T-helper 22 cell (primary cell): ENCODE data around the gene SHROOM4.

ENCODE experiments used
- DNase-seq: peaks from one replicate; pipeline ENCODE4 v3.0.0-alpha.2; 2020; ENCODE audit warnings: low read depth

SHROOM4 gene

DNA sequence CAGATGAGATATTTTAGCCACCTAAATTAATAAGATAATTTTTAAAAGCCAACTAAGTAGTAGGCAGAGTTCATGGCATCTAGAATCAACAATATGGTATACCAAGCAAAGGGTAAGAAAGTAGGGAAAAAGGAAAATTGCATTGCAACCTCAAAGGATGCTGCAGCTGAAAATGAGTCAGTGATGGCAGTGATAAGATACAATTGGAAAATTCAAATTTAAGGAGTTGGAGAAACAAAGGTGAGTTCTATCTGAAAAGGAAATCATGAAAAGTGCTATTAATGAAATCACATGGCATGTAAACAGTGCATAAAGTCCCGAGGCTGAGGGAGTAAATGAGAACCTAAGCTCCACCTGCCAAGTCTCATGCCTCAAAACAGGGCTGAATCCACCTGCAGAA lies 33.9 kb downstream of the SHROOM4 start:
- DNase-seq: no peak

DNA sequence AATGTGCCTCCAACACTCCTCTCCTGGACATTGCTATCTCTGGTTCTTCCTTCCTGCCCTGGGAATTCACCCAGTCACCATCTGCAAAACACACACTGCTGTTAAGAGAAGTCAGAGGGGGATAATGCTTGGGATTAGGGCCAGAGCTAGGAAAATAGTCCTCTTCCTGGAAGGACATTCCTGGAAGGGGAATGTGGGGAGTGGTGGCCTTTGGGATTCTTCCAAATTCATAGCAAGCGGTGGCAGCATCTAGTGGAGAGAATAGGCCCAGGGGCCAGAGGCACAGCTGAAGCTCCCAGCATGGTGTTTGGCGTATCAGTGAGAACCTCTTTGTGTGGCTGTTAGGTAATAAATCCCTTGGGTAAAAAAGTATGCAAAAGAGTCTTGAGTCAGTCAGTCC lies 34.3 kb downstream of the SHROOM4 start:
- DNase-seq: no peak

DNA sequence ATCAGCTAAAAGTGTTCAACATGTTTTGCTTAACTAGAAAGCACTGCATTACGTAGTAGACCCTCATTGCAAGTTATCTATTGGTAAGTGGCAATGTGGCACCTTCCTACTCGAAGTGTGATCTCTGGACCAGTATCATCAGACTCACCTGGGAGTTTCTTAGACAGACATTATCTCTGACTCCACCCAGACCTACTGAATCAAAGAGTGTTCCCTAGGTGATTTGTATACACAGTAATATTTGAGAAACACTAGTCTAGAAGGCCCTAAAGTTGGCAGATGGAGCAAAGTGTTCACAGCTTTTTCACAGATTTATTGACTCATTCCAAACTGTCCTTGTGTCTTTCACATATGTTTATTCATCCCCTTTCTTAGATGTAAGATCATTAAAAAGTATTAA lies 35.7 kb downstream of the SHROOM4 start:
- DNase-seq: no peak

DNA sequence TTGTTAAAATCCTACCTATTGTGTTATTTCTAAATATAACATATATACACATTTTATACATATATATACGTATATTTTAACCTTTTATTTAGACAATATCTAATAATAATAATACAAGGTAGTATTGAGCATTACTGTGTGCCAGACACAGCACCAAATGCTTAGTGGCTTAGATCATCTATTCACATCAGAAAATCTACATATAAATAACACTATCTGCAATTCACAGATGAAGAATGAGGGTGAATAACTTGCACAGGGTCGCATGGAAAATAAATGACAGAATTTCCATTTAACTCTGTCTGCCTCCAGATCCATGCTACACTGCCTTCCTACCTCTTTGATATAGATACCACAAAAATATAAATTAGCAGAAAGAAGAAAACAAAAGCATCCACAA lies 37.7 kb downstream of the SHROOM4 start:
- no peak for DNase-seq

DNA sequence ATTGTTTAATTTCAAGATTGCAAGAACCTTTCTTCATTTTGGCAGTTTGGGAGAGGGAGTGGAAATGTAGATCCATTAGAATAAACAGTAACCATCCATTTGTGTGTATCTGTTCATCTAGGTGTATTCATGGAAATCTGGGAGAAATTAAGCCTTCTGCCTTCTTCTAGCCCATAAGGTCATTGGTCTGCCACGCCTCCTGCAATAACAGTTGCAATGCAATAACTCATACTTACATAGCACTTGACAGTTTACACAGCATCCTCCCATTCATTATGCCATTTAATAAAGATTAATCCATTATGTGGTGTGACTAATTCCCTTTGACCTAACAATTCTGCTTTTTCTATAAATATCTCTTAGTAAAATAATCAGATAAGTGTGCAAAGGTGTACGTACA lies 42.6 kb downstream of the SHROOM4 start:
- DNase-seq: no peak

DNA sequence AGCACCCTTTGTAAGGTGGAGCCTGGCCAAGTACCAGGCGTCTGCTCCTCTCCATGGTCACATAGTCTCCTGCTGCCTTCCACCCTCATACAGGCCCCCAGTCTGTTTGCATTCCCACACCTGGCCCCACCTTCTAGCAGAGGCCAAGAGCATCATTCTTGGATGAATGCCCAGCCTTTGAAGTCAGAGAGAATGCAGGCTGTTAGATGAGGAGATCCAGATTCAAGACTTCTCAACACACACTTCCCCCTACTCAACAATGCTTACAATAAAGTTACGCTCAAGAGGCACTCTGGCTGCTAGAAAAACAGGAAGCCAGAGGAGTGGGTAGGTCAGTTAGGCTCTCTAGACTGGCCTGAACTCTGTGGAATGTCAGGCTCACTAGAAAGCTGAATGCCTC lies 43.3 kb downstream of the SHROOM4 start:
- DNase-seq: no peak

DNA sequence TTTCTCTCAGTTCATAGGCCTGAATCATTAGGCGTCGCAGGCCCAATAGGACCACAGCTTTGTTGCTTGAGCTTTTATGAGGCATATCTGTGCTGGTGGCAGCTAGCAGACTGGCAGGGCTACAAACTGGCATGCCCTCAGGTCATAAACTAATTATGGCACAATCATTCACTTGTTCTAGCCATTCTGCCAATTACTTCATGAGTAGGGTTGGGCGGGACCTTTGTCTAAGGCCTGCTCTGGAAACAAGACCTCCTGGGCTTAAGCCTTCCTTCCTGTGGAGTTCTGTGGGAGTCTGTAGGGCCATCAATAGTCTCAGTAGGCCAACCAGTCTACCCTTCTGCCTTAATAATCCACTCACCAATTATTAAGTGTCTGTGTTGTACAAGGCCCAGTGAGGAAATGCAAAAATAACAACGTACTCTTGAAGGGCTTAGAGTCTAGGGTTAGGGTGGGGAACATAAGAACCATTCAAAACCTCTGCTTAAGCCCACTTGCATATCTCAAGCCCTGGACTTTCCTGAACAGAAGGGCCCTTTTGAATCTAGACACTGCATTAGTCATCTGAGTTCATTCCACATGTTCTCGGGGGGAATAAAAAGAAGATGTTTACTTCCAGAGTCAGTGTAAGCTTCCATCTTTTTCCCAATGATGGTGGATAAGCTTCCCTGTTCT lies 44.5 kb downstream of the SHROOM4 start:
- DNase-seq: no peak

DNA sequence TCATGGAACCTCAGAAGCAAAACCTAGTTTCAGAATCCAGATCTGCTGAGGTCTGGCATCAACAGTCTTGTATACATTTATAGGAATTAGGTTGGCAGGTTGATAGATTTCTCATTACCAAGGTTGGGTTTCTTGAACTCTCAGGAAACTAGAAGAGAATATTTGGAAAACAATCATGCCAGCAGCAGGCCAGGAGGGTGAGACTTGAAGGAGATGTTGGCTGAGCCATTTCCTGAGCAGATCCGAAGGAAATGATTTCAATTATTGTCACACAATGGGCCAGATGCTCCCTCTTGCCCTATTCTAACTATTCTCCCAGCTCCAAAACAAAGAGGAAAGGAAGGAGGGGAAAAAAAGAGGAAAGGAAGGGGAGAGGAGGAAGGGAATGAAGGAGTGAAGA lies 45.2 kb downstream of the SHROOM4 start:
- no peak for DNase-seq

DNA sequence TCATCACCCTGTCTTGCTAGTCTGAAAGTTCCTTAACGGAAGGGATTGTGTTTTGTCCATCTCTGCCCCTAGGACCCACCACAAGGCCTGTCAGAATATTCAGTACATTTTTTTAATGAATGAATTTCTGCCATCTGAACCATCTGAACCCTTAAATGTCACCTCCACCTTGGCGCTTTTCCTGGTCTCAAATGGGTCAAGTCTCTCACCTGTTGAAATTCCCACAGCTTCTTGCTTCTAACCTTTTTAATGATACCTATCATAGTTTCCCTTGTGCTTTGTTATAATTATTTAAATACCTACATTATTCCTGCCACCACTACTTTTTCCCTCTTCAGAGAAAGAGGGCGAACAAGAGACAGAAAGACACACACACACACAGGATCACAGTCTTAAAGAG lies 48.0 kb downstream of the SHROOM4 start:
- DNase-seq: no peak

DNA sequence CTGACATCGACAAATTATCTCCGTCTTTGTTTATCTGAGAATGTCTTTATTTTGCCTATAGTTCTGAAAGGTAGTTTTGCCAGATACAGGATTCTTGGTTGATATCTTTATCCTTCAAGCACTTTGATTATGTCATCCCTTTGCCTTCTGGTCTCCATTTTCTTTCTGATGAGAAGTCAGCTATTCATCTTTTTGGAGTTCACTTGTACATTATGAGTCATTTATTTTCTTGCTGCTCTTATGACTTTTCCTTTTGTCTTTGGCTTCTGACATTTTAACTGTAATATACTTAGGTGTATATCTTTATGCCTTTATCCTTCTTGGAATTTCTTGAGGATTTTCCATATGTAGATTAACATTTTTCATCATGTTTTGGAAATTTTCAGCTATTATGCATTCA lies 51.4 kb downstream of the SHROOM4 start:
- no peak for DNase-seq

DNA sequence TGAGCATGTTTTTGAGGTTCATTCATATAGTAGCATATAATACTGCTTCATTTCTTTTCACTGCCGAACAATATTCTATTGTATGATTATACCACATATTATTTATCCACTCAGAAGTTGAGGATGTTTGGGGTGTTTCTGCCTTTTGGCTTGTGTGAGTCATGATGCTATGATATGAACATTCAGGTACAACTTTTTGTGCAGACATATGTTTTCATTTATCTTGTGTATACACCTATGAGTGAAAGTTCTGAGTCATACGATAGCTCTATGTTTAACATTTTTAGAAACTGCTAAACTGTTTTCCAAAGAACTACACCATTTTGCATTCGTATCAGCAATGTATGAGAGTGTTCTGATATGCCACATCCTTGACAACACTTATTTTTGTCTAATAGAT lies 57.7 kb downstream of the SHROOM4 start:
- DNase-seq: no peak

DNA sequence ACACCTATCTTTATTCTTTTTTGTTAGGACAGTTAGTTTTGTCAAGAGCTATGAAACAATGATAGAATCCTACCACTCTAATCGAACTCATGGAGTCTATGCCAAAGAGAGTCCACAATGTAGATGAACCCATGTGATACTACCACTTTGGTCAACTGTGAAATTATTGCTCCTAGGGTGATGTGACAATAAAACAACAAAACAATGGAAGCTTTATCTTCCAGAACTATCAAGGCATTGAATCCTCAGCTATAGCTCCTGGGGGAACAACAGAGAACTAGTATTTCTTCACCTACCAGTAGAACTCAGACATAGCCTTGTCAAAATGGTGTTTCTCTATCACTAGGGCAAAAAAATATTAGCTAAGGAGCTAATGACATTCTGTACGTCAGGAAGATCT lies 62.9 kb downstream of the SHROOM4 start:
- no peak for DNase-seq

DNA sequence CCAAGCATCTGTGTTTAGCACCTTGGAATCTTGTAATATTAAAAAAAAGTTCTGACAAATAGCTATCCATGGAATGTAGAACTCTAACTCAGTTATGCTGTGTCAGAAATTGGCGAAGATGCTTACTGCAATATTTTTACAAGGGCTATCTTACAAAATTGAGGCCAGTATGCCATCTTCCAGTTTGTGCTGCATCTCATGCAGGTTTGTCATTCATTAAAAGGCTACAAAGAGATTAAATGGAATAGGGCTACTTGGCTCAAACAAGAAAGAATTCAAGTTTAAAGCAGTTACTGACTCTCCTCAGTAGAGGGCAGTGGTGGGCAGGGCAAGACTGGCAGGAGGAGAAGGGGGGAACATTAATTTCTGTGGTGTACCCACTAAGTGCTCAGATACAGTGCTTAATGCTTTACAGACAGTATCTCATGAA lies 66.5 kb downstream of the SHROOM4 start:
- no peak for DNase-seq

DNA sequence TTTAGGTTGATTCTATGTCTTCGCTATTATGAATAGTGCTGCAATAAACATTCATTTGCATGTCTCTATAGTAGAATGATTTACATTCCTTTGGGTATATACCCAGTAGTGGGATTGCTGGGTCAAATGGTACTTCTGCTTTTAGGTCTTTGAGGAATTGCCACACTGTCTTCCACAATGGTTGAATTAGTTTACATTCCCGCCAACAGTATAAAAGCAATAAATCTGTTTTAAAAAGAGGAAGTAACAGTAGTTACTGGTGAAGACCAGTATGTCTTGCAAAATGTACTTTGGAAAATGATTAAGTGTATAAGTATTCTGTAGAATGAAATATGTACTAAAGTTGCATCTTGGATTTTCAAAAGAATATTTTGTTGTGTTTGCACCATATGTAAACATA lies 77.3 kb downstream of the SHROOM4 start:
- DNase-seq: no peak

DNA sequence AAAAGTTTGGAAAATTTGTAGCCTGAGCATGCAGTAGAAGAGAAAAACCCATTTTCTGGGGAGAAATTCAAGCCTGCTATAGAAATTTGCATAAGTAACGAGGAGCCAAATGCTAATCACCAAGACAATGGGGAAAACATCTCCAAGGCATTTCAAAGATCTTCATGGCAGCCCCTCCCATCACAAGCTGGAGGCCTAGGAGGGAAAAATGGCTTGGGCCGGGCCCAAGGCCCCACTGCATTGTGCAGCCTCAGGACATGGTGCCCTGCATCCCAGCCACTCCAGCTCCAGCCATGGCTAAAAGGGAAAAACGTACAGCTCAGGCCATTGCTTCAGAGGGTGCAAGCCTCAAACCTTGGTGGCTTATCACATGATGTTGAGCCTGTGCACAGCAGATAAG lies 87.7 kb downstream of the SHROOM4 start:
- DNase-seq: no peak

DNA sequence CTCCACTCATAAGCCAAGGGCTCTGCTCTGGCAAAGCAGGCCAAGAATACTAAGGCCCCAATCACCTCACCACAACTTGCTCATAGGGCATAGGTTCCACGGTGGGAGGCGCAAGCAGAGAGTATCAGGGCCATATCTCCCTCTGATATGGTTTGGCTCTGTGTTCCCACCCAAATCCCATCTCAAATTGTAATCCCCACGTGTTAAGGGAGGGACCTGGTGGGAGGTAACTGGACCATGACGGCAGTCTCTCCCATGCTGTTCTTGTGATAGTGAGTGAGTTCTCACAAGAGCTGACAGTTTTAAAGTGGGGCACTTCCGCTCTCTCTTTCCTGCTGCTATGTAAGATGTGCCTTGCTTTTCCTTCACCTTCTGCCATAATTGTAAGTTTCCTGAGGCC lies 88.7 kb downstream of the SHROOM4 start:
- DNase-seq: no peak

DNA sequence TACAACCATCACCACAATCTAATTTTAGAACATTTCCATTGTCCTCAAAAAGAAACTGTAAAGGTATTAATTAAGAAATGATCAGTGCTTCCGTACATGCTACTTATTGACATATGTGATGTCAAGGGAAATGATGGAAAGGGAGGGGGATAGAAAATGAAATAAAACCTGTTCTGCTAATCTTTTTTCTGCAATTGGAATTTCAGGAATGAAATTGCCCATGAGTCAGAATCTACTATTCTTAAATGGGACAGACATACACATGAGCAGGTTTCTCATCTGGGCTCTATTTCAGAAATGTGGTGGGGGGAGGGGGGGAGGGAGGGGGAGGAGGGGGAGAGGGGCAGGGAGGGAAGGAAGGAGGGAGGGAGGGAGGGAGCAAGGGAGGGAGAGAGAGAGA lies 91.0 kb downstream of the SHROOM4 start:
- no peak for DNase-seq

DNA sequence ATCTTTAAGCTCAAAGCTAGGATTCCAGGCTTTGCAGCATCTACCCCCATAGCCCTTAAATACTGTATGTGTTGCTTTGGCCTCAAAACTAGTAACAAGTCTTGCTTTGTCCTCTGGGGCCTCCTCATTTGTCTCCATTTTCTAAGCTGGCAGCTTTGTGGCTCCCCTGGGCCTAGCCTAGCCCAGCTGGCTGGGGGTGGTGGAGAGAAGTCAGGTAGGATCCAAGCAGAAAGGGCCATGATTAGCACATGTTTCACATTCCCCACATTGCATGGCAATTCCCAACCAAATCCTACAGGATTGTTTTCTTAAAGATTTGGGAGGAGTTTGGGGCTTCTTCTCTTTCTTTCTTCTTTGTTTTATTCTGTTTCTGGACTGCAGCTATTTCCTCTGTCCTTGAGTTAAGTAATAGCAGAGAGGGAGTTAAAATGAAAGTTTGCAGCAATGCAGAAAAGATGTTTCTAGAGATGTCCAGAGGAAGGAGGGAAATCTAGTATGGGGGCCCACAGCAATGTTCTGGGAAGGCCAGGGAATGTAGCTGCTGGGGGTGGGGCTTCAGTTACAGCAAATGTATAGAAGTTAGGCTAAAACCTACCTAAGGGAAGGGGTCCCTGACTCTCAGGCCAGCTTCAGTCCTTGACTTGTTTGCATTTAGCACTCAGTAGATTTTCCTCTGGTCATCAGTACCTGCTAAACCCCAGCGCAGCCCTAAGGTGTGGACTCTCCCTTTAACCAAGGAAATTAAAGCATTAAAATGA lies 92.1 kb downstream of the SHROOM4 start:
- DNase-seq: no peak

DNA sequence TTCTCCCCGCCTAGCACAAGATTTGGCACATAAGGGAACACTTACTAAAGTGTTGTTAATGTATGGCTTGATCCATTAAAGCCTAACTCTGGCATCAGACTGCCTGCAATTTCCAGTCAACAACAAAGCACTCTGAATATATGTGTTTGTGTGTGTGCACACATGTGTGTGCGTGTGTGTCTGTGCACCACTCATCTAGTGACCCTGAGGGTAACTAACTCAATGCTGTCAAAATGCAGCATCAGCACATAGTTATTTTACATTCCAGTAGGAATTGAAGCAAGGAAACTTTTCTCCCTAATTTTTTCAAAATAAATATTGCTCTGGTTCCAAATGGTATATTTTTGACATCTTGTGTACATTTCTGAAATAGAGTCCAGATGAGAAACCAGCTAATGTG lies 94.4 kb downstream of the SHROOM4 start:
- DNase-seq: no peak

DNA sequence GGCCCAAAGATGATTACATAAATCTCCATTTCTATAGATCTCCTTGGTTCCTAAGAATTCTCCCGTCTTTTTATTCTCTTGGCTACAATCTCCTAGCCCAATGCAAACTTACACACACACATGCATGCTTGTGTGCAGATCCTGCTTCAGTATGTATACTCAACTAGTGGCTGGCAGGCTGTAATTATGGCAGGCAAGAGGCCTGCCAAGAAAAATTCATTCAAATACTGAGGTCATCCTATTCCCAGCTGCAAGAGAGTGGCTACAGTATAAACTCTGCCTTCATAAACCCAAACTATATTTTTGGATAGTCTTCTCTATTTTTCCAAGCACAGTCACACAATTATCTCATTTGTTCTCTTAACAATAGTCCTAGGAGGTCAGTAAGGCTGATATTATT lies 95.2 kb downstream of the SHROOM4 start:
- DNase-seq: no peak

DNA sequence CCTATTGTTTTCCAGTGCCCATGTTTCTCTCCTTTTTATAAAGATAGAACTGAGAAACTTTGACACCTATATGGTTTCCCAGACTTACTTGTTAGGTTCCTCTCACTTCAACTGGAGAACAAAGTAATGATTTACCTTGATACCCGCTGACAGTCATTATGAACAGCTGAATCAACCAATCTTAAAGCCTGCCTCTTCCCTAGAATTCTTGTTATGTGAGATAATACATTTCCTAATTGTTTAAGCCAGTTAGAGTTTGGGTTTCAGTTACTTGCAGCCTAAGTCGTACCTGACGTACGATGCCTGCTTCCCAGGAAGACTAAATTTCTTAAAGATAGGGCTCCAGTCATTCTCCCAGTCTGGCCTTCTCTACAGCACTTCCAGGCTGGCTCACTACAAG lies 97.3 kb downstream of the SHROOM4 start:
- DNase-seq: no peak

DNA sequence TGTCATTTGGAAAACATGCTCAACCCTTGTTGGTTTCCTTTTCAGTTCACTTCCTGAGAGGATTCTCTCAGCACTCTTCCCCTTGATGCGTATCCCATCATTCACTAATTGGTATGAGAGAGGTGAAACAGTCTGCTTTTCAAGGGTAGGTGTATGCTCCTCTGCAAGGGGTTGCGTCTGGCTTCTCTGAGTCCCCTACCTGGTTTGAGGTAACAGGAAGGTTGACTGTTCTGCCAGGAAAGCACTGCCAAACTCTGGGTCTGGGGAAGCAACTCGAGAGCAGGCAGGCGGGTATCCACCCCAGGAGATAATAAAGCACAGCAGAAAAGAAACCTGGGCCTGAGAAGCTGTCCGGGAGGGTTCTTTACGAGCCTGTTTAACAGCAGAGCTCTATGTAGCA lies 101.2 kb downstream of the SHROOM4 start:
- no peak for DNase-seq

DNA sequence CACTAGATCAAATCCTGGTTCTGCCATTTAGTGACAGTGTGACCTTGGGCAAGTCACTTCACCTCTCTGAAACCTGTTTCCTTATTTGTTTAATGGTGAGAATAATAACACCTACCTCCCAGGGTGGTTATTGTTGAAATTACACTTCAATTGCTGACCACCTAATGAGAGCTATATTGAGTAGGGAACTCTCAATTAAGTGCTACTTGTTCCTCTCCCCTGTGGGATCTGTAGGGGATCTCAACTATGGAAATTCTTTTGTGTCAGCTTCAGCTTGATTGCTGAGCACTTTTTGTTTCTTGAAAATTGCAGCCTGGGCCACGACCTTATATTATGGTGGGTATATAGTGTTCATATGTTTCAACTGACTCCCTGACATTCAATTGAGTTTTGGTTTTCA lies 102.1 kb downstream of the SHROOM4 start:
- DNase-seq: no peak
